GM11168 (cell line): Measurements from ENCODE around the gene NEDD9.

ENCODE experiments used
- in situ Hi-C: fragments of 300-500 bp; cut with MboI; formaldehyde crosslinking; loops from one replicate; pipeline ENCODE4 v1.12.0; 2022; ENCODE audit warnings: low sequenced_read_pairs; ENCODE audit not compliant: unreplicated experiment

Gene NEDD9

DNA sequence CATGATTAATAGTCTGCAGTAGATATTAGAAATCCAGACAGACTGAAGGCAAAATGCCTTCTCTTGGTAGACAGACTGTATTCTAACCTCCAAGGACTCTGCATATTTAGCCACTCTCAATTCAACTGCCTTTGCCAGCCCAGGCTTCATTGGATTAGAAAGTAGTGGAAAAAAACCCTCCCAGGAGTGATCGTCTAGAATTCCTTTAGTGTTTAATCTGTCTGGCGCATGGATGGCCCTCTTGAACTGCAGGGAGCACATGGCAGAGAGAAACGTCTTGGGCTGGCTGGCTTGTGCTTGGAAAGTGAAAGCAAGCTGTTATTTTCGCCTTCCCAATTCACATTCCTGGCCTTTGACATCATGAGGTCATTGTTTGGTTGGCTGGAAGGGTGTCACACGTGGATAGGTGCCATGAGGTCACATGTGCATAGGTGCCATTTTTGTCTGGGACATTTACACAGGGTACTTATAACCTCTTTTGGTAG, 30.9 kb upstream of the NEDD9 start:
- in situ Hi-C loops, result no loop called here

GRCh38 chr6:11262242-11262641, 29.8 kb upstream of the NEDD9 start:
- in situ Hi-C loops, result no loop called here

DNA sequence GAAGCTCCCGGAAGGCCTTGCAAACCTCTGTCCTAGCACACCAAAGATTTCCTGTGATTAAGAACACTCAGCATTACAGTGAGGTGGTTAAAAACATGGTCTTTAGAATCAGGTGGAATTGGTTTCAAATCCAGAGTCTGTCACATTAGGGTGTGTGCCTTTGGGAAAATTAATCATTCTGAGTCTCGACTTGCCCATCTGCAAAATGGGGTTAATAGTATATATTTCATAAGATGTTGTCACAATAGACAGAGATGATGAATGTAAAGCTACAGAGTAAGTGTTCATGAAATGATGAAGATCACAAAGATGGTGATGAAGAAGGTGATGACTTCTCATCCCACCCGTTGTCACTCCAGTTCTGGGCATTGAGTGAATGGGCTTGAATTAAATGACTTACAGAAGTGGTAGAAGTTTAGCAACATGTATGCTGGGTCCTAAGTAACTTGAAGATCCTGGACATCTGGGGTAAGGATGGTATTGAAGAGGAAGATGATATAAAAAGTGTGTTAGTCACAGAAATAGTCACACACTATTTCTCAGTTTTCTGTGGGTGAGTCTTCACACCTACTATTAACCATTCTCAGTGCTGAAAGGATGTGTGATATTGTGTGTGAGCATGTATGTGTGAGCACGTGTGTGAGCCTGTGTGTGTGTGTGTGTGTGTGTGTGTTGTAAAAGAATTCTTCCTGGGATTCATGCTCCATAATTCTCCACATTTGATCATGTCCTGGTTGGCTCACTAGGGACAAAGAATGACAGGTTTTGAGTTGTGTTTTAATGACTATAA, 28.0 kb upstream of the NEDD9 start:
- in situ Hi-C loops, result no loop called here

DNA sequence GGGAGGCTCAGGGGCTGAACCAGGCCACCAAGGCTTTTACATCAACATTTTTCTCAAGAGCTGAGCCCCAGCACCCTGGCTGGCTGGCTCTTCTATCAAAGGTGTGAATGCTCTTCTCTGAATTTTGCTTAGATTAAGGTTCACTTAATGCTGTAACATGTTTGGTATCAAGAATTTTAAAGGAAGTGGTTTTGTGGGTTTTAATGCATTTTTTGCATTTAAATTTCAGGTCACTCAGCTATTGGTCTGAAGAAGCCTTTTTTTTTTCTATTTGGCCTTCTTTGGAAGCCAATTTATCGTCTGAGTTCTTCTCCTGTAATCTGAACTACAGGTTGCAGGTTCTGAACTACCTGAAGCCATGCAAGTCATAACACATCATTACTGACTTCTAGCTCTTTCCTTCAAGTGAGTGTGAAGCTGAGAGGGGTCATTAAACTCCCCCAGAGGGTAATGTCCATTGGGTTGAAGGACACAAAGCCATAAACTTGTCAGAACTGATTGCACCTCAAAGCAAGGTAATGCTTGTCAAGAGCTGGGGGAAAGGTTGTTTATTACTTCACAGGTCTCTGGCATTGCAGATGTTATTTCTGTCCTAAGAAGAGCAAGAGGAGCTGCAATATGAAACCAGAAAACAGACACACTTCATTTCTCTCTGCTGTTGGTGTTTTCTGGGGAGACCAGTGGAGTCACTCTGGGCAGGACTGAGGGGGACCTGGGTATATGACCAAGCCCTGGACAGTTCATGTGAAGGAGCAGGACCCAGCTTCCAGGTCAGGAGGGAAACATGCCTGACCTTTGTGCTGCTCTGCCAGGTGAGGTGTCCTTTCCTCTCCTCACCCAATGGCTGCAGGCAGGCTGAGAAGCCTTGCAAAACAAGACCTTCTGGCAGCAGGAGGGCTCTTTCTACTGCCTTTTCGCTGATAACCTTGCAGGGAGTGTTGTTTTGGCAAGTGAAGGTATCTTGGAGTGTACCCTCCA, 26.1 kb upstream of the NEDD9 start:
- in situ Hi-C loops, result no loop called here

DNA sequence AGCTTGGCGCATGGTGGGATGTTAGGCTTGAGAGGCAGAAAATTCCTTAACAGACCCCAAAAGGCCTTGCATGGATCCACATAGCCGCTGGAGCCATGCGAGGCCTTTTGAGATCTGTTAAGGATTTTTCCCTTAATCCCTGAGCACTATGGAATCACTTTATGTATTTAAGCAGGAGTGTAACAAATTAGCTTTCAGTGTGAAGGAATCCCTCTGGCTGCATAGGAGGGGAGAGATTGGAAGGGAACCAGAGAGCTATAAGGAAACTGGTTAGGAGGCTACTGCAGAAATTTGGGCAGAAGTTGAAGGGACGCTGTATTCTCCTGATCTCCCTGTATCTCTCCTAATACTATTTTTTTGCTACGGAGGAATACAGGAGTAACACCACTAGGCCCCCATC, 23.1 kb upstream of the NEDD9 start:
- in situ Hi-C loops, result no loop called here

DNA sequence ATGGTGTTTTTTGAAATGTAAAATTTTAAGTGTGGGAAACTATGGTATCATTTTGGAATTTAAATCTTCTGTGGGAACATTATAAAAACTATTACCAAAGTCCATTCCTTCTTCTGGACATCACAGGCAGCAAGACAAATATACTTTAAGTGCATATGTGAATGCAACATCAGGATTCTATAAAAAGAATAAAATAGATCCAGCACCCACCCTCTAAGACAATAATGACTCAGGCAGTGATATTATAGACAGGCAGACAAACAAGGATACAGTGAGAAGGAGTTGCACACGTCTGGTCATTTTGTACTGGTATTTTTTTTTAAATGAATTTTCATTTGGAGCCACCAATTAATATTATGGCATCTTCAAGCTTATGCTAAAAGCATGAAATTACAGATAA, 21.1 kb upstream of the NEDD9 start:
- in situ Hi-C loops, result no loop called here

DNA sequence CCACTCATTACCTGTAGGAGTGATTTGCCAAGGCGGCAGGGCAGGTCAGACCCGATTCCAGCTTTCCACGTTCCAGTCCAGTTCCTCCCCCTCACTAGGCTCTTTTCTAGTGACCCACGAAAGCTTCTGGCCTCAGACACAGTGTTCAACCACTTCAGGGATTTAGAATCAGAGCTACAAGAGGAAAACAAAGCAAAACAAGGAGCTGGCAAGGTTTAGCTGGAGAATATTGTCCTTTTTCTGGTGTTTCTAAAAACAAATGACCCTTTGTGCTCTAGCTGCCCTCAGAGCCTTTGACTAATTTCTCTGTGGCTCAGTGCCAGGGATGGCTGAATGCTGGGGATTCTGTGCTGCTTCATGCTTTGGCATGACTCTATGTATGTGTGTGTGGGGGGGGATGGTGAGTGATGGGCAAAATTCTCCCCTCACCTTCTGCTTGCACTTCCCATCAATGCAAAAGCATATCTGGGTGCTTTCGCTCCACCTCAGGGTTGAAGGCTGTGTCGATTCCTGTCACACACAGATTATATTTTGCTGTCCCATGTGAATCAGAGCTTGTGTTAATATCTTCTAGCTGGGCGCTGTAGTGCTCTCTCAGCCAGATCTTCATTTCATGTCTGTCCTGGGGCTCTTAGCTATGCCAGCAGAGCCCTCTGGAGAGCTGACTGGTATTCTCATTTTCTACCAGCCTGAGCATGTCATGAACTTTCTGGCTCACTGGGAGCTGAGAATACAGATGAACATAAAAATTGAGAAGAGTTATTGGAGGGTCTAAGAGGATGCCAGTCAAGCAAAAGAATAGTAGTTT, 19.3 kb upstream of the NEDD9 start:
- in situ Hi-C loops, result no loop called here

- in situ Hi-C loops, result no loop called here
These were observed 17.6 kb upstream of the NEDD9 start for GRCh38 chr6:11250108-11250507.

DNA sequence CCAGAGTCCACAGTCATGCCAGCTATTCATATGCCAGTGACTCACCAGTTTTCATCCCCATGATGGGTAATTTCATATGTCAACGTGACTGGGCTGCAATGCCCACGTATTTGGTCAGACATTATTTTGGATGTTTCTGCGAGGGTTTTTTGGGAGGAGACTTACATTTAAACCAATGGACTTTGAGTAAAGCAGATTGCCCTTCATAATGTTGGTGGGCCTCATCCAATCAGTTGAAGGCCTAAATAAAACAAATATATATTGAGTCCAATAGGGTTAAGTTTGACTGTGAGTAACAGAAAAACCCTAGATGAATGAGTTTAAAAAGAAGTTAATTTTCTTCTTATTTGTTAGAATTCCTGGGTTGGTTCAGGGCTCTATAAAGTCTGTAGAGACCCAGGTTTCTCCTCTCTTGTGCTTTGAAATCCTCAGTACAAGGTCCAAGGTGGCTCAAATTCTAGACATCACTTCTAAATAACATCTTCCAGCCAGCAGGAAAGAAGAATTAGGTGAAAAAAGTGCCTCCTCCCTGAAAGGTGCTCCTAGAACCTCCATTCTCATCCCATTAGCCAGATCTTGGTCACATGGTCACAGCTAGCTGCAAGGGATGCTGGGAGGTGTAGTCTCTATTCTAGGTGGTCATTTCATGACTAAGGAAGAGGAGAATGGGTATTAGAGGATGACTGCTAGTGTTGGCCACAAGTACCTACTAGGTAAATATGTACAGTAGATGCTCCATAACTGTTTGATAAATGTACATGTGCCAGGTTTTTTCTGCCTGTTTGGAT, 16.7 kb upstream of the NEDD9 start:
- in situ Hi-C loops, result no loop called here

DNA sequence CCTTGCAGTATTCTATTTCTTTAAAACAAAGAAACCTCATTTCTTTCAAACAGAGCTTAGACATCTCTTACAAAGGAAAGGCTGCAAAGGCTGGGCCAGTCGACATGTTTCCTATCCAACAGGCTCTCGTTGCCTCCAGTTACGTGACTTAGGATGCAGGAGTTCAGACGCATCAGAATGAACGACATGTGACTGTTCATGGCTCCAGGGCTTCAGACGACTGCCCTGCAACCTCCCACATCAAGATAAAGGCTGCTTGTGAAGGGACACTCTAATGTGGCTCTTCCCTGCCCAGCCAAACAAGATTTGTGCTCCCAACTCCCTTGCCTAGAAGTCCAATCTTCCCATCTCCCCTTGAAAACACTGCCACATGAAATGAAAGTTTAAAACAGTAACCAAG, 14.3 kb upstream of the NEDD9 start:
- in situ Hi-C loops, result no loop called here

GRCh38 chr6:11245381-11246256, 13.2 kb upstream of the NEDD9 start:
- in situ Hi-C loops, result no loop called here

DNA sequence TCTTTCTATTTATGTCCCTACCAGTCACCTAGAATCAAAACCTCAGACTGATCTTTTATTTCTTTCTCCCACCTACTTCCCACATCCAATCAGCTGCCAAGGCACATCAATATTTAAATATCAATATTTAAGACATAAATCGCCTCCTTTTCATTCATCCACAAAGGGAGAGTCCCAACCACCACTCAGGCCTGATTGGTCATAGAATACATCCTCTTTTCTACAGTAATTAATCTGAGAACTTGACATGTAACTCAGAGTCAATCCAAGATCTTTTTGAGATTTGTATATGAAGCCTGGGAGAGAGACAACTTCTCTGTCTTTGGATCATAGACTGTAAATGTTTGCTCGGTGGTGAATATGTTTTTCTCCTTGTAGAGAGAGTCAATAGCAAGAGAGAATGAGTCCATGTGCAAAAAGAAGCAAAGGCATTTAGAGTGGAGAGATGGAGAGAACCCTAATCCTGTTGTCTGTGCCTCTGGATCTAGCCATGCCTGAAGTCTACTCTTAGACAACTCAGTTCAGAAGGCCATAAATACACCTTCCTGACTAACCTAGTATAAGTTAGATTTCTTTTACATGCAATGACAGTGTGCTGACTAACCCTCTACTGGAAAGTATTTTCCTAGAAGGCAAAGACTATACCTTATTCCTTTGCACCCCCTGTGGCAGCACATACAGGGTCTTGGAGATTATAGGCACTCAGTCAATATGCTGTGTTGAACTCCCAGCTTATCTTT, 12.1 kb upstream of the NEDD9 start:
- in situ Hi-C loops, result no loop called here

DNA sequence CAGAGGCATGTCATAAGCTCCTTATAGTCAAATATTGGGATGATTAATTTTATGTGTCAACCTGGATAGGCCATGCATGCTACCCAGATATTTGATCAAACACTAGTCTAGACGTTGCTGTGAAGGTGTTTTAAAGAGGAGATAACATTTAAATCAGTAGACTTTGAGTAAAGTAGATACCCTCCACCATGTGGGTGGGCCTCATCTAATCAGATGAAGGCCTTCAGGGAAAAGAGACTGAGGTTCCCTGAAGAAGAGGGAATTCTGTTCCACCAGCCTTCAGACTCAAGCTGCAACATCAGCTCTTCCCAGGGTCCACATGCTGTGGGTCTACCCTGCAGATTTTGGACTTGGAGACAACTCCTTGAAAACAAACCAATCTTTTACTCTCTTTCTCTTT, 11.4 kb upstream of the NEDD9 start:
- in situ Hi-C loops, result no loop called here

DNA sequence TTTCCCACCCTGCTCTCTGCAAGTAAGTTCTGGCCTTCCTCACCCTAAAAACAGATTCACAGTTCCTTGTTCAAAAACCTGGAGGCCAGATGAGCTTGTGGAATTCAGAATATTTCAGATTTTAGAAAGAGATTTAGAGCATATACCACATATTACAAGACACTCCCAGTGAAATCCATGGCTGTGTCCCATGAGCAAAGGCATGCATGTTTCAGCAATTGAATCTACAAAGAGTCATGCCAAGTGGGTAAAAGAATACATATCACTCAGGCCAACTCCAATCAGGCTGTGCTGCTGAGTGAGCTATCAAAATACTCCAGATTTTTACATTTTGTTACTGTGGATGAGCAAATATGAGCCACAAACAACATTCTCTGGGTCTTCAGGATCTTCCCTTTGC, 10.2 kb upstream of the NEDD9 start:
- in situ Hi-C loops, result no loop called here

DNA sequence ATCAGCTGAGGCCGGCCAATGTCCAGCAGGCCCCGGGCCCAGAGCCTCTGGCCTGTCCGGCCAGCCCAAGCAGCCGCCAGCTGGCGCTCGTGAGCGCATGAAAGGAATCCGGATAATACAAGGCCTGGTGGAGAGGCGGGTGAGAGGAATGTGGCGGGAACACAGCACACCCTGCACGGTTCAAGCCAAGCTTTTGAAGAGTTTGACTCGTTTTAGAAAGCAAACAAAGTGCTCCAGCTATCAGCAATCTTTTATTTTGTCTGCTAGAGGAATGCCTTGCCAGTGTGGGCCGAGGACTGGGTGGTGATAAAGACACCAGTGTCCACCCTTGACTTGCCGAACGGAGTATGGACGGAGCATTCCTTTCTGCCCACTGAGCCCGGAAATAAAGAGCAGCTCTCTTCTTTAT, 9.3 kb upstream of the NEDD9 start:
- in situ Hi-C loops, result no loop called here

- in situ Hi-C loops, result no loop called here
These were observed 8.8 kb upstream of the NEDD9 start for GRCh38 chr6:11241154-11241792.

DNA sequence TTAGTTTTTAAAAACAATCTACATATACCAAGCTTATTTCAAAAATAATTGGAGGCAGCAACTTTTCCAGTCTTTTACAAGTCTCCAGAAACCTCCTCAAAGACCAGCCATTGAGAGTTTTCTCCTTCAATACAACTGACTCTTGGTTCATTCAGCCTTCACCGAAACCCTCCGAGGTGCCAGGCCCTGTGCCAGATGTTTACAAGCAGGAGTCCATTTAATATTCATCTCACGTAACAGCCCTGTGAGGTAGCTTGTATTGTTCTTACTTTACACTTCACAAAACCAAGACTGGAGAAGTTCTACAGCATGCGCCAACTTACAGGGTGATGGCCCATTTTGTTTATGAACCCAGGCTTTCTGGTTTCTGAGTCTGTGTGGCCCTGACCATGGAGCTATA, 5.5 kb upstream of the NEDD9 start:
- in situ Hi-C loops, result no loop called here

- in situ Hi-C loops, result no loop called here
These were observed 5.0 kb upstream of the NEDD9 start for GRCh38 chr6:11237428-11237827.
